HL-60 (cell line): Measurements from ENCODE around the gene ADISSP.

Experiments used
- DNase-seq, 2 experiments: peaks; one replicate each; pipeline ENCODE4 v3.0.0-alpha.2; 2010 to 2020; ENCODE audit warnings: low read depth in 1 of 2, low spot score in 1 of 2
- H3K27ac ChIP-seq: fragments of 250-450 bp; sonication (Bioruptor Pico); replicated peaks from 2 replicates; pipeline ENCODE4 v1.5.1; 2020; ENCODE audit warnings: mild to moderate bottlenecking, moderate library complexity
- H3K27me3 ChIP-seq: fragments of 250-450 bp; sonication (Bioruptor Pico); 2 replicates; pipeline ENCODE4 v1.5.1; 2021; ENCODE audit warnings: mild to moderate bottlenecking, moderate library complexity; ENCODE audit not compliant: insufficient read depth, poor library complexity, severe bottlenecking
- H3K4me3 ChIP-seq: replicated peaks from 2 replicates; pipeline ENCODE4 v1.5.1; 2011; ENCODE audit warnings: mild to moderate bottlenecking, control low read depth, low read length; ENCODE audit not compliant: insufficient read depth
- GABPA ChIP-seq: IDR thresholded peaks from 2 replicates; pipeline ENCODE4 v1.6.1; 2012; ENCODE audit warnings: low read depth
- POLR2AphosphoS5 ChIP-seq: IDR thresholded peaks from 2 replicates; pipeline ENCODE4 v1.6.1; 2012; ENCODE audit warnings: low read depth
- SPI1 ChIP-seq: IDR thresholded peaks from 2 replicates; pipeline ENCODE4 v1.6.1; 2012; ENCODE audit warnings: low read depth, mild to moderate bottlenecking, borderline replicate concordance
- TF ChIP-seq, protein P1 (sequence below): IDR thresholded peaks from 2 replicates; pipeline ENCODE4 v1.6.1; 2012; ENCODE audit warnings: low read depth; ENCODE audit not compliant: insufficient replicate concordance
- TF ChIP-seq, protein P2 (sequence below): IDR thresholded peaks from one replicate; pipeline ENCODE4 v1.5.1; 2011; ENCODE audit warnings: low read length, control low read depth, inconsistent platforms; ENCODE audit not compliant: insufficient read depth

ADISSP gene

DNA sequence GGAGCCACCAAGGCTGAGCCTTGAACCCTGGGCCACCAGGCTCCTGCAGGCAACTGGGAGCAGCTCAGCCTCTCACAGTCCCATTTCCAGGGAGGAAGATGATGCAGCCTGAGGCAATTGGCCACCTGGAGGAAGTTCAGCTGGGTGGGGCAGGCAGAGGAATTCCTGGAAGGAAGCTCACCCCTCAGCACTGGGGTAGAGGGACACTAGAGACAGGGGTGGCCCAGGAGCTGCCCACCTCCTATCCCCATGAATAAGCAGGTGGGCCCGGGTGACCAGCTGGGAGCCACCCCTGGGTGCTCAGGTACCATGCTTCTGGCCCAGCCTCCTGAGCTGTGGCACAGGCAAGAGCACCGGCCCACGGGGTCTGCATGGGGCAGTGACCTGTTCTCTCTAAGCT is 38.7 kb downstream of the ADISSP start:
- DNase-seq: no peak
- Histone ChIP-seq H3K27ac (no peak overlapping the region), H3K27me3 (peaks cover 28% of the 10 kb centered on the region), H3K4me3 (no peak overlapping the region)
- TF ChIP-seq POLR2AphosphoS5 (no peak), GABPA (no peak), SPI1 (no peak)
- TF ChIP-seq, protein P1, sequence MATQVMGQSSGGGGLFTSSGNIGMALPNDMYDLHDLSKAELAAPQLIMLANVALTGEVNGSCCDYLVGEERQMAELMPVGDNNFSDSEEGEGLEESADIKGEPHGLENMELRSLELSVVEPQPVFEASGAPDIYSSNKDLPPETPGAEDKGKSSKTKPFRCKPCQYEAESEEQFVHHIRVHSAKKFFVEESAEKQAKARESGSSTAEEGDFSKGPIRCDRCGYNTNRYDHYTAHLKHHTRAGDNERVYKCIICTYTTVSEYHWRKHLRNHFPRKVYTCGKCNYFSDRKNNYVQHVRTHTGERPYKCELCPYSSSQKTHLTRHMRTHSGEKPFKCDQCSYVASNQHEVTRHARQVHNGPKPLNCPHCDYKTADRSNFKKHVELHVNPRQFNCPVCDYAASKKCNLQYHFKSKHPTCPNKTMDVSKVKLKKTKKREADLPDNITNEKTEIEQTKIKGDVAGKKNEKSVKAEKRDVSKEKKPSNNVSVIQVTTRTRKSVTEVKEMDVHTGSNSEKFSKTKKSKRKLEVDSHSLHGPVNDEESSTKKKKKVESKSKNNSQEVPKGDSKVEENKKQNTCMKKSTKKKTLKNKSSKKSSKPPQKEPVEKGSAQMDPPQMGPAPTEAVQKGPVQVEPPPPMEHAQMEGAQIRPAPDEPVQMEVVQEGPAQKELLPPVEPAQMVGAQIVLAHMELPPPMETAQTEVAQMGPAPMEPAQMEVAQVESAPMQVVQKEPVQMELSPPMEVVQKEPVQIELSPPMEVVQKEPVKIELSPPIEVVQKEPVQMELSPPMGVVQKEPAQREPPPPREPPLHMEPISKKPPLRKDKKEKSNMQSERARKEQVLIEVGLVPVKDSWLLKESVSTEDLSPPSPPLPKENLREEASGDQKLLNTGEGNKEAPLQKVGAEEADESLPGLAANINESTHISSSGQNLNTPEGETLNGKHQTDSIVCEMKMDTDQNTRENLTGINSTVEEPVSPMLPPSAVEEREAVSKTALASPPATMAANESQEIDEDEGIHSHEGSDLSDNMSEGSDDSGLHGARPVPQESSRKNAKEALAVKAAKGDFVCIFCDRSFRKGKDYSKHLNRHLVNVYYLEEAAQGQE: no peak
- TF ChIP-seq, protein P2, sequence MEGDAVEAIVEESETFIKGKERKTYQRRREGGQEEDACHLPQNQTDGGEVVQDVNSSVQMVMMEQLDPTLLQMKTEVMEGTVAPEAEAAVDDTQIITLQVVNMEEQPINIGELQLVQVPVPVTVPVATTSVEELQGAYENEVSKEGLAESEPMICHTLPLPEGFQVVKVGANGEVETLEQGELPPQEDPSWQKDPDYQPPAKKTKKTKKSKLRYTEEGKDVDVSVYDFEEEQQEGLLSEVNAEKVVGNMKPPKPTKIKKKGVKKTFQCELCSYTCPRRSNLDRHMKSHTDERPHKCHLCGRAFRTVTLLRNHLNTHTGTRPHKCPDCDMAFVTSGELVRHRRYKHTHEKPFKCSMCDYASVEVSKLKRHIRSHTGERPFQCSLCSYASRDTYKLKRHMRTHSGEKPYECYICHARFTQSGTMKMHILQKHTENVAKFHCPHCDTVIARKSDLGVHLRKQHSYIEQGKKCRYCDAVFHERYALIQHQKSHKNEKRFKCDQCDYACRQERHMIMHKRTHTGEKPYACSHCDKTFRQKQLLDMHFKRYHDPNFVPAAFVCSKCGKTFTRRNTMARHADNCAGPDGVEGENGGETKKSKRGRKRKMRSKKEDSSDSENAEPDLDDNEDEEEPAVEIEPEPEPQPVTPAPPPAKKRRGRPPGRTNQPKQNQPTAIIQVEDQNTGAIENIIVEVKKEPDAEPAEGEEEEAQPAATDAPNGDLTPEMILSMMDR: no peak

DNA sequence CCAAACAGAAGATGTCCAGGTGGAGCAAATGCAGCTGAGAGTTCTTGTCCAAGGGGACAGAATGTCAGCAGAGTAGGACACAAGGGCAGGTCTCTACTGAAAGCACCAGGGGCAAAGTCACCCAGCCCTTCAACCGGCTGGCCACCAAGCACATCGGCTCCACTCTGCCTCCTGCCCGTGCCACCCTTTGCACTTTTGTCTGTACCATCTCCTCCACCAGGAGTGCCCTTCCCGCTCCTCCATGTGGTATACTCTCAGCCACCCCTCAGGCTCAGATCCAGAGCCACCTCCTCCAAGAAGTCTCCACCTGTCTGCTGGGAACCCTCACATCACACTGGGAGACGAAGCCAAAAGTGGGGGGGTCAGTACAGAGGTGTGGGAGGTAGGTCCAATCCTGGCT is 39.2 kb downstream of the ADISSP start:
- no peak for DNase-seq
- H3K27me3 ChIP-seq: peaks cover 25% of the 10 kb centered on the region
- TF ChIP-seq POLR2AphosphoS5 (no peak), GABPA (no peak), SPI1 (no peak)
- TF ChIP-seq, protein P2: no peak
- TF ChIP-seq, protein P1: no peak
- no peak overlapping the region for H3K4me3 ChIP-seq
- H3K27ac ChIP-seq: no peak overlapping the region

DNA sequence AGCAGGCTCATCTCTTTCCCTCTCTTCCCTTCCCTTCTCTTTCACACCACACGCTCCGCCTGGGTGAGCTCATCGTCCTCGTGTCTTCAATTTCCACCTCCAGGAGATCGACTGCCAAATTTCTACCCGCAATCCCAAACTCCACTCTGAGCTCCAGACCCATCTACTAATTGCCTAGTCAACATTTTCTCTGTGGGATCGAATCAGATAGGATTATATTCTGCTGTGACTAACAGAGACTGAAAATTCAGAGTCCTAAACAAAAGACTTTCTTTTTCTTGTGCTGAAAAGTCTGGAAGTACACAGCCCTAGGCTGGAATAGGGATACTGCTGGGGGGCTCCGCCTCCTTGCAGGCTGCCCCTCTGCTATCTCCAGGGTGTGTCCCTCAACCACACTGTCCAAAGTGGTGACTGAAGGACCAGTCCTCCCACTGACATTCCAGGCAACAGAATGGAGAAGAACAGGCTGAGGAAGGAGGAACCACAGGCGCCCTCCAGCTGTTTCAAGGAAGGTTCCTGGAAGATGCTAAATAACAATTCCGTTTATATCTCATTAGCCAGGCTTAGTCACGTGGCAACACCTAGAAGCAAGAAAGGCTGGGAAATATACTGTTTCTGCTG is 40.0 kb downstream of the ADISSP start:
- Histone ChIP-seq H3K27ac (no peak overlapping the region), H3K27me3 (peaks cover 17% of the 10 kb centered on the region), H3K4me3 (no peak overlapping the region)
- TF ChIP-seq, protein P1: no peak
- TF ChIP-seq, protein P2: no peak
- no peak for TF ChIP-seq GABPA
- TF ChIP-seq SPI1: no peak
- TF ChIP-seq POLR2AphosphoS5: no peak
- DNase-seq: no peak
